T-helper 17 cell (primary cell): ENCODE measurements around the gene LRRC8D. TPM values are rescaled to one million over a fixed set of nuclear protein-coding genes. Genes with fewer than 3 reads are reported as not detected.

Source experiments
- ATAC-seq: fragments of 150-1000 bp; cut with Tn5 transposase; 2 replicates; pipeline ENCODE4 v1.10.0; 2021; ENCODE audit warnings: mild to moderate bottlenecking, moderate library complexity
- DNase-seq, 3 donors: peaks; one replicate each; pipeline versions ENCODE4 v3.0.0 to v3.0.0-alpha.2; 2020 to 2021
- H3K9me3 ChIP-seq: one replicate; pipeline ENCODE4 v1.7.0; 2013; ENCODE audit warnings: low read length, mild to moderate bottlenecking; ENCODE audit not compliant: control insufficient read depth, poor library complexity, severe bottlenecking
- H3K27ac Mint-ChIP-seq: one replicate; pipeline ENCODE4 v1.8.0; 2022; ENCODE audit warnings: mild to moderate bottlenecking, moderate library complexity, mixed read lengths
- H3K27me3 Mint-ChIP-seq: one replicate; pipeline ENCODE4 v1.8.0; 2022; ENCODE audit warnings: mixed read lengths
- H3K36me3 Mint-ChIP-seq: one replicate; pipeline ENCODE4 v1.8.0; 2022; ENCODE audit warnings: low read depth, mixed read lengths
- H3K4me1 Mint-ChIP-seq: one replicate; pipeline ENCODE4 v1.8.0; 2022; ENCODE audit warnings: mild to moderate bottlenecking, mixed read lengths
- H3K4me3 Mint-ChIP-seq: one replicate; pipeline ENCODE4 v1.8.0; 2022; ENCODE audit warnings: mild to moderate bottlenecking, moderate library complexity, mixed read lengths
- total RNA-seq, 4 donors: library from RNA in 2 of 4; stranded (reverse) in 2 of 4; gene quantifications; one replicate each; pipeline ENCODE4 v1.2.3 and lab custom pipeline; 2022 to 2026

Gene LRRC8D
- total RNA-seq, 2 donors from 2014 or later: 28.3 to 33.5 TPM

DNA sequence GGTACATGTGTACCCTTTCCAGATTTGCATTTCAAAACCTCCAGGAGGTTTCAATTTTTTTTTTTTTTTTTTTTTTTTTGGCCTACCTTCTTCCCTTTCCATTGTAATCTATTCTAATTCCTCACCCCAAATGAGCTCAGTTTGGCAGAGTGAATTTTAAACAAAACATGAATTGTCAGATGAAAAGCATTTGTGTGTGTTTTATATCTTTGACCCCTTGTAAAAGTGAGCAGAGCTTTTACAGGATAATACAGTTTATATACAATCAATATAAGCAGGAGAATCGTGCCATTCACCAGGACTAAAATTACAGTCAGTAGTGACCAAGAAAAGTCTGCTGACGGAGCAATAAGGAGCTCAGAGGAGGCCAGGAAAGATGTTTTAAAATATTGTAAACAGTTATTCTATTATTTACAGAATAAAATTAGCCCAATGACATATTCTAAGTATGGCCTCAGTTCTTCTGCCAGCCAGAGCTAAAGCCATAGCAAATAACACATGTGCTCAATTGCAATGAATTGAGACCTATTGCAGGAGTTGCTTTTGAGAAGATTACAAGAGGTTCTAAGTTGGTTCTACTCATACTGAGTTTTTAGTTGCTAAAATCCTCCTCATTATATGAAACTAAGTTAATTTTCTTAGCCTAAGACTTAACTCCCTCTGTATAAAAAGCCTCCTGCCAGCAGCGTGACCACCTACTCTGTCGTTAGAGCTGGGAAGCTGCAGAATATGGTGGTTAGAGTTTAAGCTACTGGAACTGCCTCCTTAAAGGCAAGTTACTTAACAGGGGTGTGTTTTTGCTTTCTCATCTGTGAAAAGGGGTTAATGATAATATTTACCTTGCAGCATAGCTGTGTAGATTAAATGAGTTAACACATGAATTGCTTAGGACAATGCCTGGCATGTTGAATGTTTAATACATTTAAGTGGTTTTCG, 123.3 kb downstream of the LRRC8D start:
- H3K27me3 Mint-ChIP-seq: no peaks in the 10 kb centered on the region
- H3K9me3 ChIP-seq: no peaks in the 10 kb centered on the region
- H3K27ac Mint-ChIP-seq: no peak overlapping the region
- peaks cover 2% of the 10 kb centered on the region for H3K4me1 Mint-ChIP-seq
- ATAC-seq (no peak), DNase-seq (no peak)
- H3K36me3 Mint-ChIP-seq: no peaks in the 10 kb centered on the region
- H3K4me3 Mint-ChIP-seq: no peak overlapping the region

DNA sequence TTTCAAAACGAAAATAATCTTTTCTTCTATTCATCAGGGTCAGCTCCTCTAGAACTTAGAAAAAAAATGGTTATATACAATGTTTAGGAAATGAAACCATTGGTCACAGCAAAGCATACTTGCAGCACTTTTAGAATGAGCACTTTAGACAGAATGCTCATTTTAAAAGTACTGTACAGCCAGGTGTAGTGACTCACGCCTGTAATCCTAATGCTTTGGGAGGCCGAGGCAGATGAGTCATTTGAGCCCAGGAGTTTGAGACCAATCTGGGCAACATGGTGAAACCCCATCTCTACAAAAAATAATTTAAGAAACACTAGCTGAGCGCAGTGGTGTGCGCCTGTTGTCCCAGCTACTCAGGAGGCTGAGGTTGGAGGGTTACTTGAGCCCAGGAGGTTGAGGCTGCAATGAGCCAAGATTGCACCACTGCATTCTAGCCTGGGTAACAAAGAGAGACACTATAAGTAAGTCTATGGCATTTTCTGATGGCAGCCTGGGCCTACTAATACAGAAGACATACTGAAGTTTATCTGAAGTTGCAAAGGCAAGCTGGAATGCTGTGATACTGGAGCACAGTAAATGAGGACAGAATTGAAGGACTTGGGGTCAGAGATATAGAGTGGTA, 125.1 kb downstream of the LRRC8D start:
- ATAC-seq (no peak), DNase-seq (no peak)
- no peaks in the 10 kb centered on the region for H3K36me3 Mint-ChIP-seq

GRCh38 chr1:89946532-89946931, 125.7 kb downstream of the LRRC8D start:
- H3K9me3 ChIP-seq: no peaks in the 10 kb centered on the region
- DNase-seq (no peak), ATAC-seq (no peak)
- H3K4me1 Mint-ChIP-seq: peaks cover 2% of the 10 kb centered on the region
- H3K36me3 Mint-ChIP-seq: no peaks in the 10 kb centered on the region
- H3K27ac Mint-ChIP-seq: no peak overlapping the region
- H3K27me3 Mint-ChIP-seq: no peaks in the 10 kb centered on the region
- H3K4me3 Mint-ChIP-seq: no peak overlapping the region

More for the DNA sequence above, 125.1 kb downstream of the LRRC8D start:
- Mint-ChIP-seq H3K27me3 (no peaks in the 10 kb centered on the region), H3K4me1 (peaks cover 2% of the 10 kb centered on the region), H3K4me3 (no peak overlapping the region), H3K27ac (no peak overlapping the region)
- no peaks in the 10 kb centered on the region for H3K9me3 ChIP-seq

- peaks cover 6% of the 10 kb centered on the region for H3K4me1 Mint-ChIP-seq
- ATAC-seq (no peak), DNase-seq (no peak)
- H3K9me3 ChIP-seq: no peaks in the 10 kb centered on the region
- no peaks in the 10 kb centered on the region for H3K27me3 Mint-ChIP-seq
- H3K4me3 Mint-ChIP-seq: no peak overlapping the region
- H3K36me3 Mint-ChIP-seq: no peaks in the 10 kb centered on the region
- no peak overlapping the region for H3K27ac Mint-ChIP-seq
Observed at GRCh38 chr1:89948722-89949345, 128.0 kb downstream of the LRRC8D start.

- DNase-seq: no peak
- Mint-ChIP-seq H3K27me3 (no peaks in the 10 kb centered on the region), H3K4me1 (peaks cover 8% of the 10 kb centered on the region), H3K27ac (no peak overlapping the region), H3K4me3 (no peak overlapping the region), H3K36me3 (no peaks in the 10 kb centered on the region)
- no peaks in the 10 kb centered on the region for H3K9me3 ChIP-seq
- no peak for ATAC-seq
Observed at GRCh38 chr1:89949991-89950624, 129.3 kb downstream of the LRRC8D start.

- Mint-ChIP-seq H3K27me3 (no peaks in the 10 kb centered on the region), H3K27ac (no peak overlapping the region), H3K4me3 (no peak overlapping the region), H3K36me3 (peaks cover 2% of the 10 kb centered on the region), H3K4me1 (peaks cover 10% of the 10 kb centered on the region)
- no peak for ATAC-seq
- H3K9me3 ChIP-seq: no peaks in the 10 kb centered on the region
- DNase-seq: no peak
Observed at GRCh38 chr1:89950703-89951102, 129.9 kb downstream of the LRRC8D start.

DNA sequence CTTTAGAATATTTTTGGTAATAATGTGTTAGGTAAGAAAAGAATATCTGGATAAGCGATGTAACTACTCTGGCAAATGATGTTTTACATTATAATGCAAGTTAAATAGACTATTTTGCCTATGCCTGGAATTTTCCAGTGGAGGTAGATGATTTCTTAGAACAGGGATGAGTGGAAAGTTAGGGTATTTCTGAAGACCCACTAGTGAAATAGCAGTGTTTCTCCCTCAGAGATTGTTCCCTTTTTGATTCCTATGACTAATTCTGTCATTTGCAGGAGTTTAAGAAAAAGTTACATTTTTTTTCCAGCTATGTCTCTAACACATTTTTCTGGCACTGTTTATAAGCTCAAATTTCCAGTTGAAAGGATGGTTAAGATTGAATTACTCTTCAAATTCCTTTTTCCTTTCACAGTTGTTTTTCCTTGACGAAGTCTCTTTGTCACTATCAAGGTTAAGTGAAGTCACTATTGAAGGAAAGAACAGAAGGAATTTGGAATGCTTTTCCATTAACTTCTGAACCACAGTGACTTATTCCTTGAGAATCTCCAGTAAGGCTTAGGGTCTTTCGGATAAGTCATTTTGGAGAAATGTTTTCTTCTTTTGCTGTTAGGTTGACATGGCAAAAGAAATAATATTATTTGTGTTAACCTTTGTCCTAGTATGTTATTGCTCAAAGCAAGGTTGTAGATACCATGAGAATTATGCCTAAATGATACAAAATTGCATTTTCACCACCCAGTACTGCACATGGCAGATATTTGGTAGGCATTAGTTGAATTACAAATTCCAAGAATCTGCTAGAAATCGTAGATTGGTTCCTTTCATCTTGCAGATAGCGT, 131.2 kb downstream of the LRRC8D start:
- H3K36me3 Mint-ChIP-seq: peaks cover 2% of the 10 kb centered on the region
- H3K27ac Mint-ChIP-seq: no peak overlapping the region
- no peaks in the 10 kb centered on the region for H3K9me3 ChIP-seq
- peaks cover 9% of the 10 kb centered on the region for H3K4me1 Mint-ChIP-seq
- DNase-seq (no peak), ATAC-seq (no peak)
- no peak overlapping the region for H3K4me3 Mint-ChIP-seq
- no peaks in the 10 kb centered on the region for H3K27me3 Mint-ChIP-seq

DNA sequence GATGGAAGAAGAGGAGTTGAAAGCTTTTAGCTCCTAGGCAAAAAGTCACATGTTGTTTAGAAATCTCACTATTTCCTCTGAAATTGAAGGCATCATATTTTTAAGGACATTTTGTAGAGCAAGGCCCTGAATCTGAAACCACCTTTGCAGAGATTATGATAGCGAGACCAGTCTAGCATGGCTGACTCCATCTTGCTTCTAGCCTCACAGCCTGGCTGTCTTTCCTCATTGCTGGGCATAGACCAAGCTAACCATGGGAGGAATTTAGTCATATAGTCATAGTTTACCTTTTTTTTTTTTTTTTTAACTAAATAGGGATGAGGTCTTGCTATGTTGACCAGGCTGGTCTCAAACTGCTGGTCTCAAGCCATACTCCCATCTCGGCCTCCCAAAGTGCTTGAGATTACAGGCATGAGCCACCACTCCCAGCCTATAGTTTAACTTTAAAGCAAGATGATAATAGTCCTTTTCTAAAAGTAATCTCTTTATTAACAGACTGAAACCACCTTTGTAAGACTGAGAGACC, 131.8 kb downstream of the LRRC8D start:
- peaks cover 2% of the 10 kb centered on the region for H3K36me3 Mint-ChIP-seq
- no peak for DNase-seq
- no peaks in the 10 kb centered on the region for H3K27me3 Mint-ChIP-seq
- no peak overlapping the region for H3K4me3 Mint-ChIP-seq
- H3K9me3 ChIP-seq: no peaks in the 10 kb centered on the region
- H3K27ac Mint-ChIP-seq: no peak overlapping the region
- peaks cover 13% of the 10 kb centered on the region for H3K4me1 Mint-ChIP-seq
- ATAC-seq: no peak

DNA sequence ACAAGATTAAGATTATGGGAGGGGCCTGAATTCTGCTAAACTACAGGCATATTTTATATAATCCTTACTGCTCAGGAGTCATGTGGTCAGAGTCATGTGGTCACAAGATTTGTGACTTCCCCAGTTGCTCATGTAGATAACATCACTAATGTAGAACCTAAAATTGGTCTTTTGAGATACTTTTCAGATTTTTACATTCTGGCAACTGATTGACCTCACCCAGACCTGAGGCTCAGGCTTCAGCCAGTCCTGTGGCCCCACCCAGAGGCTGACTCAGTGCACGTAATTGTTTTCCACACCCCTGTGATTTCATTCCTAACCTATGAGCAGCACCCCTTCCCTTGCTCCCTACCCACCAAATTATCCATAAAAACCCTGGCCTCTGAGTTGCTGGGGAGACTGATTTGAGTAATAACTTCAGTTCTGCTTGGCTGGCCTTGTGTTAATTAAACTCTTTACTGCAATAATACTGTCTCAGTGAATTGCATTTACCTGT, 132.3 kb downstream of the LRRC8D start:
- H3K4me3 Mint-ChIP-seq: no peak overlapping the region
- H3K36me3 Mint-ChIP-seq: peaks cover 5% of the 10 kb centered on the region
- H3K9me3 ChIP-seq: no peaks in the 10 kb centered on the region
- ATAC-seq: peak; percentile 68
- H3K4me1 Mint-ChIP-seq: peaks cover 15% of the 10 kb centered on the region
- DNase-seq: no peak
- H3K27ac Mint-ChIP-seq: peak overlapping the region; percentile 37
- H3K27me3 Mint-ChIP-seq: peaks cover 4% of the 10 kb centered on the region

DNA sequence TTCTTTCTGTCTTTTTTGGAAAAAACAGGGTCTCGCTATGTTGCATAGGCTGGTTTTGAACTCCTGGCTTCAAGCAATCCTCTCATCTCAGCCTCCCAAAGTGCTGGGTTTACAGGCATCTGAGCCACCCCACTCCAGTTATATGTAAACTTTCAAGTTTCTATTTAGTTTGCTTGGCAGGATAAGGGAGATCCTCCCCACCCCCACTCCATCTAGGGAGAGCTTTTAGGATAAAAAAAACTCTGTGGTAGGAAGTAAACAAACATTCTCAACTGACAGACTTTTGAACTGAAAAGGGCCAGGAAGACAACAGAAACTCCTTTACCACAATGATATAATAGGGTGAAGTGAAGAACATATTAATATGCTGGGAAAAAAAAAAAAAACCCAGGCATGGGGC, 133.1 kb downstream of the LRRC8D start:
- no peak for DNase-seq
- no peaks in the 10 kb centered on the region for H3K9me3 ChIP-seq
- H3K4me1 Mint-ChIP-seq: peaks cover 18% of the 10 kb centered on the region
- H3K27ac Mint-ChIP-seq: peak overlapping the region; percentile 37
- ATAC-seq: no peak
- H3K27me3 Mint-ChIP-seq: peaks cover 9% of the 10 kb centered on the region
- H3K36me3 Mint-ChIP-seq: peaks cover 7% of the 10 kb centered on the region
- H3K4me3 Mint-ChIP-seq: no peak overlapping the region

DNA sequence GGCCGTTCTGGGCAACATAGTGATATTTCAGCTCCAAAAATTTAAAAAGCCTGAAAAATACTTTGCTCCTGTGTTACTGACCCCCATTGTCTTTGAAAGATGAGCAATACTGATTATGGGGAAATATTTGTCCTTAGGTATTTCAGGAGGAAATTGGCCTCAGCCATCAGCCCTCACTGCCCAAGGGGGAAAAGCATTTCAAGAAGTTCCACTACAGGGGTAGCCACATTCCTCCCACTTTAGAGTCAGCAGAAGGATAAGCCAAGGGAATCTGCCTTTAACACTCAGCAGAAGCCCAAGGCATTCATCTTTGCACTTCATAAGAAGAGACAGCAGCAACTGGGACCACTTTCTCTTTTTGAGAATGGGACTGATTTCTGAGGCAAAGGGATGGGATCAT, 133.6 kb downstream of the LRRC8D start:
- no peaks in the 10 kb centered on the region for H3K9me3 ChIP-seq
- peaks cover 18% of the 10 kb centered on the region for H3K4me1 Mint-ChIP-seq
- H3K36me3 Mint-ChIP-seq: peaks cover 7% of the 10 kb centered on the region
- peak overlapping the region; percentile 37 for H3K27ac Mint-ChIP-seq
- ATAC-seq (no peak), DNase-seq (no peak)
- H3K27me3 Mint-ChIP-seq: peaks cover 9% of the 10 kb centered on the region
- H3K4me3 Mint-ChIP-seq: no peak overlapping the region
